HepG2 (cell line): ENCODE data around the gene ASCL2. TPM values are rescaled to one million over a fixed set of nuclear protein-coding genes. Genes with fewer than 3 reads are reported as not detected.

ENCODE experiments used
- ATAC-seq: fragments of 200-7000 bp; cut with Tn5 transposase; 3 replicates; pipeline ENCODE4 v1.9.1; 2020; ENCODE audit warnings: mild to moderate bottlenecking, moderate library complexity
- BruUV-seq: library from RNA; stranded (reverse); fragments of 400-500 nt; replicated peaks from 2 replicates; lab custom pipeline; 2021; lab: Mats Ljungman, UMichigan
- CTCF ChIA-PET: fragments of 300-600 bp; formaldehyde crosslinking; extraction: SDS; loops from one replicate; lab custom pipeline; 2021; ENCODE audit warnings: low total read pairs, inconsistent platforms, low intra/inter-chr PET ratio; lab: Yijun Ruan, JAX
- POLR2A ChIA-PET: fragments of 350-600 bp; sonication (Branson Sonifier 250); formaldehyde crosslinking; loops from one replicate; lab custom pipeline; 2020; ENCODE audit warnings: antibody characterized with exemption, inconsistent platforms; lab: Yijun Ruan, JAX
- DNase-seq: peaks from one replicate; pipeline ENCODE4 v3.0.0-alpha.2; 2015; ENCODE audit warnings: low spot score
- FAIRE-seq: peaks from 3 replicates; lab custom pipeline; 2011; peaks lifted over from hg19 to GRCh38; lab: Jason Lieb, UNC
- H2AFZ ChIP-seq: one replicate; pipeline ENCODE4 v1.6.1; 2011; ENCODE audit warnings: low read length, inconsistent platforms
- H3K27ac ChIP-seq: fragments of 300-600 bp; 3 replicates; pipeline ENCODE4 v1.8.0; 2011; ENCODE audit warnings: mixed run types, mild to moderate bottlenecking, mixed read lengths, low read length, inconsistent platforms; ENCODE audit not compliant: insufficient read depth; ENCODE audit errors: extremely low read length
- H3K27me3 ChIP-seq, 2 experiments: fragments of 200-600 bp in 1 of 2; 2 replicates in 1 of 2; 3 replicates in 1 of 2; pipeline versions ENCODE4 v1.6.0 to v1.8.0; 2011; ENCODE audit warnings: low read length in 2 of 2, mild to moderate bottlenecking in 2 of 2, moderate library complexity in 2 of 2, inconsistent platforms in 1 of 2; ENCODE audit not compliant: insufficient read depth in 2 of 2, control insufficient read depth in 1 of 2
- H3K36me3 ChIP-seq, 2 experiments: fragments of 200-600 bp in 1 of 2; replicated peaks in 1 of 2; 2 replicates in 1 of 2; 3 replicates in 1 of 2; pipeline versions ENCODE4 v1.5.1 to v1.8.0; 2011; ENCODE audit warnings: low read length in 2 of 2, inconsistent platforms in 1 of 2; ENCODE audit not compliant: insufficient read depth in 2 of 2, control insufficient read depth in 1 of 2
- H3K4me1 ChIP-seq: 2 replicates; pipeline ENCODE4 v1.5.1; 2012; ENCODE audit warnings: low read length, inconsistent platforms; ENCODE audit not compliant: insufficient read depth
- H3K4me2 ChIP-seq: 2 replicates; pipeline ENCODE4 v1.6.0; 2011; ENCODE audit warnings: low read depth, low read length, inconsistent platforms
- H3K4me3 ChIP-seq, 3 experiments: fragments of 200-600 bp in 1 of 3; sonication (generic), shearing (Covaris generic) in 1 of 3; replicated peaks in 1 of 3; 2 replicates each; pipeline ENCODE4 v1.5.1; 2011 to 2016; ENCODE audit warnings: low read length in 3 of 3, inconsistent platforms in 2 of 3, low read depth in 2 of 3, mild to moderate bottlenecking in 2 of 3, control low read depth in 1 of 3, mixed read lengths in 1 of 3; ENCODE audit not compliant: insufficient read depth in 1 of 3
- H3K79me2 ChIP-seq: one replicate; pipeline ENCODE4 v1.6.1; 2011; ENCODE audit warnings: low read length, inconsistent platforms; ENCODE audit not compliant: insufficient read depth
- H3K9ac ChIP-seq: 2 replicates; pipeline ENCODE4 v1.6.0; 2011; ENCODE audit warnings: mild to moderate bottlenecking, low read depth, low read length, inconsistent platforms; ENCODE audit not compliant: insufficient read depth
- H3K9me3 ChIP-seq: 2 replicates; pipeline ENCODE4 v1.5.1; 2012; ENCODE audit warnings: mild to moderate bottlenecking, low read length
- H4K20me1 ChIP-seq: 2 replicates; pipeline ENCODE4 v1.6.0; 2011; ENCODE audit warnings: inconsistent platforms, mild to moderate bottlenecking, low read length, moderate library complexity; ENCODE audit not compliant: insufficient read depth
- E2F1 ChIP-seq: sonication (generic); formaldehyde crosslinking; IDR thresholded peaks from 2 replicates; pipeline ENCODE4 v1.5.0; 2020; ENCODE audit warnings: missing genetic modification reagents
- ETS1 ChIP-seq: sonication (generic); formaldehyde crosslinking; IDR thresholded peaks from 2 replicates; pipeline ENCODE4 v1.4.0; 2020; ENCODE audit warnings: missing genetic modification reagents
- MNT ChIP-seq: fragments of 450-650 bp; IDR thresholded peaks from 2 replicates; pipeline ENCODE4 v1.6.1; 2016
- MXD1 ChIP-seq: sonication (generic); formaldehyde crosslinking; IDR thresholded peaks from 2 replicates; pipeline ENCODE4 v1.4.0; 2020; ENCODE audit warnings: mild to moderate bottlenecking, missing genetic modification reagents
- PREB ChIP-seq: sonication (generic); formaldehyde crosslinking; IDR thresholded peaks from 2 replicates; pipeline ENCODE4 v1.4.0; 2020; ENCODE audit warnings: missing genetic modification reagents
- ZBED4 ChIP-seq: sonication (generic); formaldehyde crosslinking; IDR thresholded peaks from 2 replicates; pipeline ENCODE4 v1.4.0; 2020; ENCODE audit warnings: missing genetic modification reagents, borderline replicate concordance
- ZNF230 ChIP-seq: sonication (generic); formaldehyde crosslinking; IDR thresholded peaks from 2 replicates; pipeline ENCODE4 v1.4.0; 2020; ENCODE audit warnings: mild to moderate bottlenecking, missing genetic modification reagents
- ZNF333 ChIP-seq: sonication (generic); formaldehyde crosslinking; IDR thresholded peaks from 2 replicates; pipeline ENCODE4 v1.4.0; 2020; ENCODE audit warnings: mild to moderate bottlenecking, missing genetic modification reagents, borderline replicate concordance
- WGBS: methylation state at CpG from one replicate; pipeline ENCODE4 v1.1.6; 2017; ENCODE audit warnings: low lambda C conversion rate; 5-methylcytosine and 5-hydroxymethylcytosine counted together
- in situ Hi-C: cut with HindIII; loops from 2 replicates; pipeline ENCODE4 v1.10.0; 2017; ENCODE audit warnings: low pct_unique_long_range_greater_than_20kb; ENCODE audit not compliant: extremely low pct_ligation_motif_present
- intact Hi-C: fragments of 100-400 bp; cut with micrococcal nuclease; formaldehyde crosslinking; loops from one replicate; pipeline ENCODE4 v1.10.0; 2022; ENCODE audit not compliant: unreplicated experiment
- polyA plus RNA-seq, 8 experiments: library from polyadenylated mRNA; depleted of rRNA in 3 of 8; stranded (reverse) in 7 of 8; unstranded in 1 of 8; fragments of >200 nt; fragmentation: Illumina TruSeq in 4 of 8; extraction: Trizol in 4 of 8; gene quantifications; 2 replicates each; pipeline versions ENCODE4 v1.2.1 to v1.2.3, GENCODE V29; 2011 to 2016; ENCODE audit warnings: low read depth in 4 of 8, missing spikeins in 1 of 8, mixed read lengths in 1 of 8; ENCODE audit not compliant: insufficient read depth in 1 of 8
- total RNA-seq, 5 experiments: library from RNA; depleted of rRNA; stranded (reverse); fragments of >200 nt; fragmentation: Illumina TruSeq; extraction: Trizol; gene quantifications; 2 replicates each; pipeline ENCODE4 v1.2.3, GENCODE V29; 2016; ENCODE audit warnings: low read depth in 1 of 5

Gene ASCL2
- total and polyA plus RNA-seq, 2 of the 13 experiments (the other 11 are each of a cell fraction or from before 2014, with no cell fraction given): 0.07 TPM; not detected in 1

- Histone ChIP-seq H3K27ac (no peak overlapping the region), H2AFZ (no peak overlapping the region), H3K36me3 (no peaks in the 10 kb centered on the region), H3K4me3 (no peak overlapping the region), H3K27me3 (peaks cover 3 to 39% of the 10 kb centered on the region in 2 experiments), H3K4me2 (no peak overlapping the region), H3K9me3 (no peaks in the 10 kb centered on the region), H3K4me1 (peaks cover 1% of the 10 kb centered on the region; the same call in 1 of the 2 replicates), H3K79me2 (no peaks in the 10 kb centered on the region), H3K9ac (no peak overlapping the region), H4K20me1 (no peaks in the 10 kb centered on the region)
- WGBS: 60% methylated on average over 12 of the region's 12 CpGs
- intact Hi-C loops (no loop called here), in situ Hi-C loops (no loop called here)
- BruUV-seq: no TSS peak
- DNase-seq (no peak), ATAC-seq (no peak), FAIRE-seq (no peak)
- CTCF ChIA-PET: no interaction called here
- TF ChIP-seq ZNF333 (no peak), ZNF230 (CRISPR knock-in tag) (no peak), MNT (peak; percentile 86)
- POLR2A ChIA-PET: no interaction called here
These were observed 3.4 kb upstream of the ASCL2 start for GRCh38 chr11:2273771-2274170.

- BruUV-seq: no TSS peak
- H3K36me3 ChIP-seq: no peaks in the 10 kb centered on the region
- no peak overlapping the region for H2AFZ ChIP-seq
- DNase-seq: no peak
- intact Hi-C loops: no loop called here
- CTCF ChIA-PET: no interaction called here
- no peak overlapping the region for H3K9ac ChIP-seq
- peaks cover 6% of the 10 kb centered on the region; the same call in 1 of the 2 replicates for H3K4me1 ChIP-seq
- no peak for FAIRE-seq
- WGBS: 77% methylated on average over 15 of the region's 15 CpGs
- H3K27me3 ChIP-seq: peaks cover 3 to 39% of the 10 kb centered on the region in 2 experiments
- no peak for ATAC-seq
- no peaks in the 10 kb centered on the region for H3K79me2 ChIP-seq
- POLR2A ChIA-PET: no interaction called here
- no peaks in the 10 kb centered on the region for H3K9me3 ChIP-seq
- no peak overlapping the region for H3K27ac ChIP-seq
- in situ Hi-C loops: no loop called here
- H3K4me2 ChIP-seq: no peak overlapping the region
- H3K4me3 ChIP-seq: no peak overlapping the region
- H4K20me1 ChIP-seq: no peaks in the 10 kb centered on the region
- no peak for TF ChIP-seq PREB (CRISPR knock-in tag)
- no peak for TF ChIP-seq ETS1
- TF ChIP-seq ZBED4 (CRISPR knock-in tag): no peak
- no peak for TF ChIP-seq E2F1 (CRISPR knock-in tag)
- no peak for TF ChIP-seq MXD1 (CRISPR knock-in tag)
These were observed 2.9 kb upstream of the ASCL2 start for GRCh38 chr11:2273311-2273710.
